Ecto neural progenitor cell (in vitro differentiated cells): ENCODE results near the gene ZNF341.
"Not testable (repeated sequence)": the region's sequence is repeated elsewhere in the genome, so short reads cannot be mapped to it uniquely, and the experiment has no call there.

Experiments
- DNase-seq: peaks from one replicate; pipeline ENCODE4 v3.0.0-alpha.2; 2018; ENCODE audit warnings: low spot score

Gene ZNF341

DNA sequence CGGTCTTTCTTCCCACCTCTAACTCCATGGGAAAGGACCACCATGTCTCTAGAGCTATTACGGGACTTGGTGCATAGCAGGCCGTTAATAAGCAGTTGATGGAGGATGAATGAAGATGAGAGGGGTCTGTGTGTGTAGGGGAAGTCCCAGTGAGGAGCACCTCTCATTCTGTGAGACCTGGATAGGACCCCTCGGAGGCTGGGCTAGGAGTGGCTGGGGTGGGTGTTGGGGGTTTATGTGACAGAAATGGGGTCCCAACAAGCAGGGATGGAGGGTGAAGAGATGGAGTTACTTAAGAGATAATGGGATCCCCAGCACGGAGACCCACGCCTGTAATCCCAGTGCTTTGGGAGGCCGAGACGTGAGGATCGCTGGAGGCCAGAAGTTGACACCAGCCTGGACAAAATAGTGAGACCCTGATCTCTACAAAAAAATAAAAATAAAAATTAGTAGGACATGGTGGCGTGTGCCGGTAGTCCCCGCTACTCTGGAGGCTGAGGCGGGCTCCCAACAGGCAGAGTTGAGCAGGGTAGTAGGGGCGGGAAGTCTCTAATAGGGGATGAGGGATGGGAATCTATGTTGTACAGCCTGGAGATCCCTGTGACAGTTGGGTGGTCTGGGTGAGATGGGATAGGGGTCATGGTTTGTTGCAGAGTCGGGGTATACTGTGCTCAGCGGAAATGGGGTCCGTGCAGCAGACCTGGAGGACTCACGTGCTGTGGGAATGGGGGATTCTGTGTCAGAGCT lies 677 bp upstream of the ZNF341 start:
- DNase-seq, result no peak

DNA sequence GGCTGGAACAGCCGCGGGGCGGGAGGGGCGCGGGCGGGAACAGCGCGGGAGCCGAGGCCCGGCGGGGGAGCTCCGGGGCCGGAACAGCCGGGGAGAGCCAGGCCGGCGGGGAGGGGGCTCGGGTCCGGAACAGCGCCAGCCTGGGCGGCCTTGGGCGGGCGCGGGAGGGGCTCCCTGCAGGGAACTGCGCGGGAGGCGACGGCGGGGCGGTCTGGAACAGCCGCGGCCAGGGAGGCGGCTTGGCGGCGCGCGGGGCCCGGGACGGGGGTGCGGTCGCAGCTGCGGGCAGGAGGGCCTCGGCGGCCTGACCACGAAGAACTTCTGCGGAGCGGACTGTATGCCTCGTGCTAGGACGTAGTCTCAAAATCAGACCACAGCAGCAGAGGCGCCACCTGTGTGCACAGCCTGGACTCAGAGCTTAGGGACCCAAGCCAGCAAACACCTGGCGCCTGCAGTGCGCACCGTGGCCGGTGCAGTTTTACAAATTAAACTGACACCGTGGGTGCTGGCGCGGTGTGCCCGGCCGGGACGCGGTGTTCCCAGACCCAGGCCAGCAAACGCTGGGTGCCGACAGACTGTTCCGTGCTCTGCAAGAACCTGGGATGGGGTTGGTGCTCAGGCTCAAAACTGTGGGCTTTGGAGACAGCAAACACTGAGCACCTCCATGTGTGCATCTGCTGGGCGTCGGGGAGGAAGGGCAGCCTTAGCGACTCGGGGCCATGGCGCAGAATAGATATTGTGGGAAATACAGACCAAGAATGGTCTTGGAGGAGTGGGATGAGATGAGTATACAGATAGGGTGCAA lies 572 bp downstream of the ZNF341 start:
- DNase-seq, result peak; percentile 95

DNA sequence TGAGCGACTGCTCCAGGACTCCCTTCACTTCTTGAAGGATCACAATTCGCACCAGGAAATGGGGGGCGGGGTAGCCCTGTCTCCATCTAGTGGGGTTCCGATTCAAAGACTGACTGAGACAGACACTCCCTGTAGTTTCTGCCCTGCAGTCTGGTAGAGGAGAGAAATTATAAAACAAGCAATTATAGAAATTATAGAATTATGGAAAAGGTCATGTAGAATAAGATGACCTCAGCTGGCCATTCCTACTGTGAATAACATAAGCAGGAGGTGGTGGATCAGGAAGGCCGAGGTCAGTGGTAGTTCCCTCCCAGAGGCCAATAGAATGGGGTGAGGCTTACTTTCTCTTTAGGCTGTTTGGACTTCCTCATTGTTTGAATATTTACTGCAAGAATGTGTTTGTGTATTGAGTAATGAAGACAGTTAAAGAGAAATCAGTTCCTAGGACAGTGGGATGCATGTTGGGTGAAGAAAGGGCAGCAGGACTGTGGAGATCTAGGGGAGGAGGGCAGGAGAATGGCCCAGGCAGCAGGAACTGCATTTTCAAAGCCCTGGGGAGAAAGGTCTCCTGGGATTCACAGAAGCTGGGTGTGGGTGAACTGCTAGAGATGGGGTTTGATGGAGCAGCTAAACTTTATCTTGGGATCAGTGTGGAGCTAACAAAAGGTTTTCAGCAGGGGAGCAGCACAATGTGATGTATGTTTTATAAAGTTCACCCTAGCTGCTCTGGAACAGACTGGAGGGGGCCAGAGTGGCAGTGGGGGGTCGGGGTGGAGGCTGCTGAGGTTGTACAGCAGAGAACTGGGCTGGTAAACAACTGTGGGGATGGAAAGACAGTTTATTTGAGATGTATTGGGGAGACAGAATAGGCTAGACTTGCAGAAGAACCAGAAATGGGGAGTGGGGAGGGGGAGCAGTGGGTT lies 2.1 kb downstream of the ZNF341 start:
- DNase-seq, result no peak

DNA sequence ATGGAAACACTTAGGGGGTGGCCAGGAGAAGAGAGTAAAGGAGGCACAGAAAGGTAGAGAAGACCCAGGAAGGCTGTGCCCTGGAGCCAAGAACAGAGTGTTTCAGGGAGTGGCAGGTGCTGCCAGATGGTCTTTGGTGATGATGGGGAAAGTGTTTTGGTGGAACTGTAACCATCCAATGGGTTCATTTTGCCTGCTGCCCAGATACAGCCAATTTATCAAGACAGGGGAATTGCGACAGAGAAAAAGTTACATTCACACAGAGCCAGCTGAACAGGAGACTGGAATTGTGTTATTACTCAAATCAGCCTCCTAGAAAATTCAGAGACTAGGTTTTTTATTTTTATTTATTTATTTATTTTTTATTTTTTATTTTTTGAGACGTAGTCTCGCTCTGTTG lies 5.2 kb downstream of the ZNF341 start:
- DNase-seq, result no peak

DNA sequence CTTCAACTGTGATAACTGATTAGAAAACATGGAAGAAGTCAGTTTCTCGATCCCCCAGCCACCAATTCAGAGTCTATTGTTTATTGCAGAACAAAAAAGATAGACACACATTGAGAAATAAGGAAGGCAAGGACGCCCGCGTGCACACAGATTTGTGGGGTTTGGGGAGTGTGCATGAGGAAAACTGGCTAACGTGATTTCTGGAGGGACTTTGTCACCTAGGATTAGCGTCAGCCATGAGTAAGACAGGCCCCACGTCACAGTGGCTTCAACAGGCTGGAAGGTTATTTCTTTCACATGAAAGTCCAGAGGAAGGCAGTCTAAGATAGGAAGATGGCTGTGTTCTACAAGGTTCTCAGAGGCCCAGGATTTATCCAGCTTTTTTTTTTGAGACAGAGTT lies 7.7 kb downstream of the ZNF341 start:
- DNase-seq, result no peak

DNA sequence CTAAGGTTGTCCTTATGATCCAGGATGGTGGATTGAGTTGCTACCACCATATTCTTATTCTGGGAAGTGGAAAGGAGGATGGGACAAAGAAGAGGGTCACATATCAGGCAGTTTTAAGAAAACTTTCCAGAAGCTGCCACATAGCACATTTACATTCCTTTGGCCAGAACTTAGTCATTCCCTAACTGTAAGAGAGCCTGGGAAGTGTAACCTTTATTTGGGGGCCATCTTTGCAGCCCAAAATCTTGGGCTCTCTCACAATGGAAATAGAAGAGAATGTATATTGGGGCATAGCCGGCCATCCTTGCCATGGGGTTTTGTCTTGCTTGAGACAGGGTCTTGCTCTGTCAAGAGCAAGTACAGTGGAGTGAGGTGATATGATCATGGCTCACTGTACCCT lies 8.4 kb downstream of the ZNF341 start:
- no peak for DNase-seq

DNA sequence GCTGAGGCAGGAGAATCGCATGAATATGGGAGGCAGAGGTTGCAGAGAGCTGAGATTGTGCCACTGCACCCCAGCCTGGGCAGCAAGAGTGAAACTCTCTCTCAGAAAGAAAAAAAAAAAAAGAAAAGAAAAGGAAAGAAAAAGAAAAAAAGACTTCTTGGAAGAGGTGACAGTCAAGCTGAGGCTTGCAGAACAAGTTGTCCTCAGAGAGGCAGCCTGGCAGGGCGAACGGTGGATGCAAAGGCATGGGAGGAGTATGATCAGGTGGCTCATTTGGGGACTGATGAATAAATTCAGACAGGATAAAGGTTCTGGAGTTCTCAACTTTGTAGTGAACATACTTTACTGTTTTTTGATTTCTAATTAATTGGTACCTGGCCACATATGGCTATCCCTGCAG lies 12.4 kb downstream of the ZNF341 start:
- no peak for DNase-seq

DNA sequence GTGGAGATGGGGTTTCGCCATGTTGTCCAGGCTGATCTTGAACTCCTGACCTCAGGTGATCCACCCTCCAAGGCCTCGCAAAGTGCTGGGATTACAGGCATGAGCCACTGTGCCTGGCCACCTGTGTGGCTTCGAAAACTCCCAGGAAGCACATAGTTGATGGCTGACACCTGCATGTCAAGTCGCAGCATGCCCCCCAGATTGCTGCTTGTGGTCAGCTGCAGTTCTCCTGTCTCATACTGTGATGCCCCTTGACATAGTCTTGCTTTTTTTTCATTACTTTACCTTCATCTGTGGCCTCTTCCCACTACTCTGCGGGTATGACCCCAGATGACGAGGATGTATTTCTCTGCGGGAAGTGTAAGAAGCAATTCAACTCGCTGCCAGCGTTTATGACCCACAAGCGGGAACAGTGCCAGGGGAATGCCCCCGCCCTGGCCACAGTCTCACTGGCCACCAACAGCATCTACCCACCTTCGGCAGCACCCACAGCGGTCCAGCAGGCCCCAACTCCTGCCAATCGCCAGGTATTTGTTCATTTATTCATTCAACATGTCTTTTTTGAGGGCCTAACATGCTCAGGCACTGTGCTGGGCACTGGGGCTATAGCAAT lies 13.1 kb downstream of the ZNF341 start:
- no peak for DNase-seq

DNA sequence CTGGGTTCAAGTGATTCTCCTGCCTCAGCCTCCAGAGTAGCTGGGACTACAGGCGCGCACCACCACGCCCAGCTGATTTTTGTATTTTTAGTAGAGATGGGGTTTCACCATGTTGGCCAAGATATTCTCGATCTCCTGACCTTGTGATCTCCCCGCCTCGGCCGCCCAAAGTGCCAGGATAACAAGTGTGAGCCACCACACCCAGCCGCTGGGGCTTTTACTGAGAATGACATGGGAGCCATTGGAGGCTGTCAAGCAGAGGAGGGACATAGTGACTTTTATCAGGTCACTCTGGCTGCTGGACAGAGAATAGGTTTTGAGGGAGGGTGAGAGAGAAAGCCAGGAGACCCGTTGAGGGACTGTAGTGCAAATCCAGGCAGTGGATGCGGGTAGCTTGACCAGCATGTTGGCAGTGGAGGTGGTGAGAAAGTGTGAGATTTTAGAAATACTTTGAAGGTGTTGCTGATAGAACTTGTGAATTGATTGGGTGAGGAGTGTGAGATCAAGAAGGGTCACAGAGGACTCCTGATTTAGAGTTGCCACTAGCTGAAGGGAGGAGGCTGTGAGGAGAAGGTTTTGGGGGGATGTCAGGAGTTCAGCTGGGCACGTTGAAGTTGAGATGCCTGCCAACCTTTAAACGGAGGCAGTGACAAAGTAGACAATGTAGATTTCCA lies 14.7 kb downstream of the ZNF341 start:
- DNase-seq, result no peak

DNA sequence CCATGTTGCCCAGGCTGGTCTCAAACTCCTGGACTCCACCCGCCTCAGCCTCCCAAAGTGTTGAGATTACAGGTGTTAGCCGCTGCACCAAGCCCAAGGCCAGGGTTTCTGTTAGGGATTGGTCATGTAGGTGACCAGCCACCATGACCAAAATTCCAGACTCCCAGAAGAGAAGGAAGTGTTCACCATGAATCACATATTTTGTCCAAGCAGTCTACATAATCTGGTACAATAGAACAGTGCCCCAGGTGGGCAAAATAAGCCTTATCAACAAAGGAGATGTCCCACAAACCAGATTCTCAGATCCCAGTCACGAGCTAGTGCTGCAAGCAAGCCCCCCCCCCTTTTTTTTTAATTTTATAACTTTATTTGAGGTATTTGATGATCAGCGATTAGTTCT lies 20.0 kb downstream of the ZNF341 start:
- no peak for DNase-seq

DNA sequence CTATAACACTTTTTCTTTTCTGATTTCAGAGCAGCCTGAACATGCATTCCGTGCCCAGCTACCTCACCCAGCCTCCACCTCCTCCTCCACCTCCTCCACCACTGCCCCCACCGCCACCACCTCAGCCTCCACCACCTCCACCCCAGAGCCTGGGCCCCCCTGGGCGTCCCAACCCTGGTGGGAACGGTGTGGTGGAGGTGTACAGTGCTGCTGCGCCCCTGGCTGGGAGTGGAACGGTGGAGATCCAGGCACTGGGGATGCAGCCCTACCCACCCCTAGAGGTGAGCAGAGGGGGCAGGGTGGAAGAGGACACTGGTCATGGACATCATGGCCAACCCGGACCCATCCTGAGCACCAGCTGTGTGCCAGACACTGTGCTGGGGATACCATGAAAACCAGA lies 21.3 kb downstream of the ZNF341 start:
- DNase-seq, result no peak

DNA sequence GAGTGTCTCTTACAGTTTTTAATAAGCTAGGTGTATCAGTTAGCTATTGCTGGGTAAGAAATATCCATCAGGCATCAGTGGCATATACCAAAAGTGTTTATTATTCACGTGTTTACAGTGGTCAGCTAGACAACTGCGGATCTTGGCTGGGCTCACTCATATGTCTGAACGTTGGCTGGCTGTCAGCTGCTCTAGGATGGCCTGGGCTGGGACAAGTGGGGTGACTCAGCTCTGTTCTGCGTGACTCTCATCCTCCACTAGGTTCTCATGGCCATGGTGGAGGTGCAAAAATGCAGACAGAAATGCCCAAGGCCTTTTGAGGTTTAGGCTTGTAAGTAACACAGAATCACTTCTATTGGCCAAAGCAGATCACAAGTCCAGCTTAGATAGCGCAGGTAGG lies 22.0 kb downstream of the ZNF341 start:
- DNase-seq, result no peak

DNA sequence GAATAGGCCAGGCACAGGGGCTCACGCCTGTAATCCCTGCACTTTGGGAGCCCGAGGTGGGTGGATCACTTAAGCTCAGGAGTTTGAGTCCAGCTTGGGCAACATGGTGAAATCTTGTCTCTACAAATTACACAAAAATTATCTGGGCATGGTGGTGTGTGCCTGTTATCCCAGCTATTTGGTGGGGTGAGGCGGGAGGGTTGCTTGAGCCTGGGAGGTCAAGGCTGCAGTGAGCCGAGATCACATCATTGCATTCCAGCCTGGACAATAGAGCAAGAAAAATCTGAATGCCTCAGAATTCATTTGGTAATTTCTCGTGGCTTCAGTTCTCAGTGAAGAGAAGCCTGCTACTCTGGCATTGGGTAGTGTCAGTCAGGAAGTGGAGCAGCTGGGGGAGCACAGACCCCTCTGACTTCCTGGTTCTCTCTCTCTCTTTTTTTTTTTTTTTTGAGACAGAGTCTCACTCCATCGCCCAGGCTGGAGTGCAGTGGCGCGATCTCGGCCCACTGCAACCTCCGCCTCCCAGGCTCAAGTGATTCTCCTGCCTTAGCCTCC lies 24.2 kb downstream of the ZNF341 start:
- not testable (repeated sequence) for DNase-seq

DNA sequence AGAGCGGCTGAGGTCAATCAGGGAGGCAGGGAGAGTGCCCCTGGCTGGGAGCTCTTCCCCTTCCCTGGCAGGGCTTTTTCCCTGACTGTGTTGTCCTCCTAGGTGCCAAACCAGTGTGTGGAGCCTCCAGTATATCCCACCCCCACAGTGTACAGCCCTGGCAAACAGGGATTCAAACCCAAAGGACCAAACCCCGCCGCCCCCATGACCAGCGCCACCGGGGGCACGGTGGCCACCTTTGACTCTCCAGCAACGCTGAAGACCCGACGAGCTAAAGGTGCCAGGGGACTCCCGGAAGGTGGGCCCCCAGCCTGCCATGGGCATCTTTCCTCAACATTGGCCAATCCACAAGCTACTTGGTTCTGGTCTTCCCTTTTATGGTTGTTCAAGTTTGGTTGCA lies 25.2 kb downstream of the ZNF341 start:
- DNase-seq, result no peak

DNA sequence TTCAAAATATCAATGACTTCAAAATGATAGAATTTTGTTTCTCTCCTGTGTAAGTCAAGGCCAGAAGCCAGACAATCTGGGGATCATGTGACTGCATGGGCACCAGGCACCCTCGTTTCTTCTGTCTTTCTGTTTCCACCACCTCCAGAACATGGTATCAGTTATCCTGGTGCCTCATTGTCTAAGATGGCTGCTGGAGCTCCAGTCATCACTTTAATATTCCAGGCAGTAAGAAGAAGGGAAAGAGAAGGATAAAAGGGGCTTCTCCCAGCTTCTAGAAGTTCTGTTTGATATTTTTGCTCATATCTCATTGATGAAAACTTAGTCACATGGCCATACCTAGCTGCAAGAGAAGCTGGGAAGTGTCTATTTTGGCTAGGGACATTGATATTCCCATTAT lies 25.7 kb downstream of the ZNF341 start:
- DNase-seq, result no peak

DNA sequence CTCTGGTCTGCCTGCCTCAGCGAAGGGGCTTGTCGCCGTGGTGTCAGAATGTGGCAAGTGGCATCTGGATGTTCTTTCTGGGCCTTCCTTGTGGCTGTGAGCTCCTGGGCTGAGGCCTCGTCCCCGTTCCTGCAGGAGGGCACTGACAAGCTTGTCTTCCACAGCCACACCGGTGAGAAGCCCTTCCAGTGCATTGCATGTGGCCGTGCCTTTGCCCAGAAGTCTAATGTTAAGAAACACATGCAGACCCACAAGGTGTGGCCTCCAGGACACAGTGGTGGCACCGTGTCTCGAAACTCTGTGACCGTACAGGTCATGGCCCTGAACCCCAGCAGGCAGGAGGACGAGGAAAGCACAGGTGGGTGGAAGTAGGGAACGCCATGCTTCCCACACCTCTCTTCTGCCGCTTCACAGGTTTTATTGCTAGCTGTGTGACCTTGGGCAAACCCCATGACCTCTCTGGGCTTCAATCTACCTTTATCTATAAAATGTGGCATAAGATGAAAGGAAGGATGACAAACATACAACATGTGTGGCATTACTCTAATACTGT lies 30.0 kb downstream of the ZNF341 start:
- no peak for DNase-seq

DNA sequence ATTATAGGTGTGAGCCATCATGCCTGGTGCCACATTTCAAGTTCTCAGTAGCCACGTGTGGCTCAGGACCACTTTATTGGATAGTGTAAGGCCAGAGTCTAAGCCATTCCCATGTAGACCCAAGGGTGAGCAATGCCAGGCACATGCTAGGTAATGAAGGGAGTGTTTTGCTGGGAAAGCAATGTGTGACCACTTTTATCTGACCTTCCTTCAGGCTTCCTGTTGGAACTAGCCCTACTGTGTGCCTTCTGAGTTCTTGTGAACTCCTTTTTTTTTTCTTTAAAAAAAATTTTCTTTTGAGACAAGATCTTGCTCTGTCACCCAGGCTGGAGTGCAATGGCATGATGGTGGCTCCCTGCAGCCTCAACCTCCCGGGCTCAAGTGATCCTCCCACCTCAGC lies 33.3 kb downstream of the ZNF341 start:
- no peak for DNase-seq

DNA sequence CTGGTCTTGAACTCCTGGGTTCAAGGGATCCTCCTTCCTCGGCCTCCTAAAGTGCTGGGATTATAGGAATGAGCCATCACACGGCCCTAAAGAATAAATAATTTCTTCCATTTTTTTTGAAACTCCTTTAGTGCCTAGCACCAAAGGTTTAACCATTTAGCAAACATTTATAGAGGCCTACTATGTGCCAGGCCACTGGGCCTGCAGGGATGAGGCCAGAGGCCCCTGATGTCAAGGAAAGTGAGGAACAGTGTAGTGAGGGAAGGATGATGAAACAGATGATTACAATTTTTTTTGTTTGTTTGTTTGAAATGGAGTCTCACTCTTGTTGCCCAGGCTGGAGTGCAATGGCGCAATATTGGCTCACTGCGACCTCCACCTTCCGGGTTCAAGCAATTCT lies 33.8 kb downstream of the ZNF341 start:
- no peak for DNase-seq

DNA sequence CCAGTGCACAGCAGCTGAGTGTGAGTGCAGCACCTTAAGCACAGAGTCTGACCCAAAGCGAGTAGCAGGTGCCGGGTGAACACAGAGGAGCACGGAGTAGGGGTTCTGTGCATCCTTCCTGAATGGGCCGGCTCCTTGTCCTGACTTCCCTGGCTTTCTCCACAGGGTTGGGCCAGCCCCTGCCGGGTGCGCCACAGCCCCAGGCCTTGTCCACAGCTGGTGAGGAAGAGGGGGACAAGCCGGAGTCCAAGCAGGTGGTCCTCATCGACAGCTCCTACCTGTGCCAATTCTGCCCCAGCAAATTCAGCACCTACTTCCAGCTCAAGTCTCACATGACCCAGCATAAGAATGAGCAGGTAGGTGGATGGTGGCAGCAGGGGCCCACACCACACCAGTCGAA lies 34.9 kb downstream of the ZNF341 start:
- no peak for DNase-seq

DNA sequence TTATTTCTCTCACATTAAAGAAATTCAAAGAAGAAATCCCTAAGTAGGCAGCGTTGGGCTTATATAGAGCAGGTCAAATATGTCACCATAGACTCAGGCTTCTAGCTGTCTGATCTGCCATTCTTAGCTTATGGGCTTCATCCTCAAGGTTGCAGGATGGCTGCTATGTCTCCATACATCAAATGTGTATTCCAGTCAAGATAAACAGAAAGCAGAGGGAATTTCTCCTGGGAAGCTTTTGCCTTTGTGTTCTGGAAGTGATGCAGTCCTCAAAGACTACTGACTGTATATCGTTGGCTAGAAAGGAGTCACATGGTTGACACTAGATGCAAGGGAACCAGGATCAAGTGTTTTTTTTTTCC lies 36.0 kb downstream of the ZNF341 start:
- no peak for DNase-seq

DNA sequence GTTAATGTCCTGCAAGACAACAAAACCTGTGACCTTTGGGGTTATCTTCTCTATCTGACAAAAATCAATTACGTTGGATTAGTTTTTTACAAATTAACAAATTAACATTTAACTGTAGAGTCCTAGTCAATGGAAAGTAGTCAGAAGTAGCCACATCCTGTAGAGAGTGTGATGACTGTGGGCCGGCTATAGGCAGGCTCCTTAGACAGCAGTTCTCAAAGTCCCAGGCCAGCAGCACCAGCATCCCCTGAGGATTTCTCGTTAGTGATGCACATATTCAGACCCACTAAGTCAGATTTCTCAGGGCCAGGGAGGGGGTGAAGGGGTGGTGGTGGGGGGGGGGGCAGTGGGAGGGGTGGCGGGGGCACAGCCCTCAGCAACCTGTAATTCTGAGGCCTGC lies 37.2 kb downstream of the ZNF341 start:
- DNase-seq, result no peak
